GM19023 (cell line): ENCODE results near the gene CSDE1.

Source experiments
- ATAC-seq: cut with Tn5 transposase; IDR thresholded peaks from one replicate; pipeline ENCODE4 v1.9.1; 2021; ENCODE audit warnings: mild to moderate bottlenecking, moderate library complexity; ENCODE audit not compliant: unreplicated experiment

The CSDE1 gene

GRCh38 chr1:114703242-114703641 is 54.5 kb downstream of the CSDE1 start:
- ATAC-seq: peak; percentile 36

DNA sequence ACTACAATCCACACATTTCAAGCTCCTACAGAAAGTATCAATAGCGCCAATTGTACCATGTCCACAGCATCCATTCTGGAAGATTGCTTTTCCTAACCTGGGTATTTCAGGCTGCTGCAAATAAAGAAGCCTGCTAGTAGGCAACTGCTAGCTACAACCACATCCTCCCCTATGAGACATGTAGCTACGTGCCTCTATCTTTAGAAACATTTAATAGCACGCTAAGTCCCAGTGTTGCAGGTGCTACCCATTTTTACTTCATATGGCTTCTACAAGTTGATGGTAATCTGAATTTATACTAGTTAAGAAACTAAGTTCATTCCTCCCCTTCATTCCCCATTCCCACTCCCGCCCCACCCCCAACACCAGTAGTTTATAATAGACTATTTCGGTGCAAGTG is 55.0 kb downstream of the CSDE1 start:
- ATAC-seq: no peak

DNA sequence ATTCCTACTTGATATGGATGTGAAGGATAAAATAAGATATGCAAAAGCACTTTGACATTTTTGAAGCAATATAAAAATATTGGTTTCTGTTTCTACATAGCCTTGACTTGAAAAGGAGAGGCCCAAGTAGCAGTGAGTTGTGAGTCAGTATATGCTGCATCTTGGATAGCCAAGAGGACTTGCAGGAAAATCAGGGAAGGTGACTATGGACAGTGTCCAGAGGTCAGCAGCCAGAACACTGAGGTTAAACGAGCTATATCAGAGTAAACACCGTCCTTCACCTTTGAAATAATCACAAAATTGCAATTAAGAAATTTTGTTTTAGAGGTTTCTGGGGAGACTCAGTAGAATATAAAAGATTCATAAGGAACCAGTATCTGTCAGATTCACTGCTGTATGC is 55.9 kb downstream of the CSDE1 start:
- ATAC-seq: no peak

GRCh38 chr1:114700036-114700600 is 57.7 kb downstream of the CSDE1 start:
- ATAC-seq: no peak

GRCh38 chr1:114696810-114697209 is 61.0 kb downstream of the CSDE1 start:
- ATAC-seq: no peak

DNA sequence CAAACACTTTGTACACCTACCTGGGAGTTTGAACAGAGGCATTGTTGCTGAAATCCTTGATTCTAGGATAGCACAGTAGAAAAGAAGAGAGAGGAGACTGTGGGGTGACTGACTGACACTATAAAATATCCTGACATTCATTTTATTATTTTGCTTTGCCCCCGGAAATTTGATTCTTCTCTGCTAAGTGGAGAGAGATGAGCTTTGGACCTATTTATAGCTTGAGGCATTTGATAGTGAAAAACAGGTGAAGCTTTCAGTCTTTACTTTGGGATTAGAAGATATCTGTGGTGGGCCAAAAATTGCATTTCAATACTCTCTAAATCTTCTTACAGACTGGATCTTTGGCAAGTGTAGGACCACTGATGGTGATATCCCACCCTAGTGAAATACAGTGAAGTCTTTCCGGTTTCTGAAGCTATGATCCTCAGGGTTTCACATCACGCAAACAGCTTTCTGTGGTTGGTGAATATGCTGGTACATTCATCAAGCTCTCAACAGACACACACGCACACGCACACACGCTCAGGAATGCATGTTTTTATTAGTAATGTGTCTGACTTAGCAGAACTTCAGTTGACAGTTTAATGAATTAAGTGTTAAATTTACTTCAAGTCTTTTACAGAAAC is 62.2 kb downstream of the CSDE1 start, which contains the start of gene AMPD1:
TSS of gene AMPD1 (minus strand) at position 117 of the 629 bp plus-strand sequence. CDS start at position 42, 75 bp downstream.
- no peak for ATAC-seq

DNA sequence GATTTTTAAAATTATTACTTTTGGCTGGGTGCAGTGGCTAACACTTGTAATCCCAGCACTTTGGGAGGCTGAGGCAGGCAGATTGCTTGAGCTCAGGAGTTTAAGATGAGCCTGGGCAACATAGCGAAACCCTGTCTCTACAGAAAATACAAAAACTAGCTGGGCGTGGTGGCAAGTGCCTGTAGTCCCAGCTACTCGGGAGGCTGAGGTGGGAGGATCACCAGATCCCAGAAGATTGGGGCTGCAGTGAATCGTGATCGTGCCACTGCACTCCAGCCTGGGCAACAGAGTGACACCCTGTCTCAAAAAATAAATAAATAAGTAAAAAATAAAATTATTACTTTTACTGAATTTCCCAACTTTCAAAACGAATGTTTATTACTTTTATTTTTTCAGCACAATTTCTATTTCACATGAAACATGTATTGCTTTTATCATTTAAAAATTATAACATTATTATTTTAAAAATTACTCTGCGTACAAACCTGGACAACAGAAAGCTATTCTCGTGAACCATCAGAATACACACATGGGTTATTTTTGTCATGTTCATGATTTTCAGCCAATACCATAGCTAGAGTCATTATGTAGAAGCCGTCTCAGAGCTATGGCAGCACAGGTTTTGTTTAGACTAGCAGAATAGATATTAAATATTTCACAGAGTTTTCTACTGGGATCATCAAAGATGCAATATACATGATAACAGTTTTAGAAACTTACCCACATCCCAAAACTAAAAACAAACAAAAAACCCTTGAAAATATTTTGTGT is 63.1 kb downstream of the CSDE1 start:
- ATAC-seq: no peak

- no peak for ATAC-seq
These were observed 64.8 kb downstream of the CSDE1 start for GRCh38 chr1:114692947-114693346.

GRCh38 chr1:114691061-114691460 is 66.7 kb downstream of the CSDE1 start:
- no peak for ATAC-seq

- ATAC-seq: no peak
These were observed 67.6 kb downstream of the CSDE1 start for GRCh38 chr1:114690148-114690547.

DNA sequence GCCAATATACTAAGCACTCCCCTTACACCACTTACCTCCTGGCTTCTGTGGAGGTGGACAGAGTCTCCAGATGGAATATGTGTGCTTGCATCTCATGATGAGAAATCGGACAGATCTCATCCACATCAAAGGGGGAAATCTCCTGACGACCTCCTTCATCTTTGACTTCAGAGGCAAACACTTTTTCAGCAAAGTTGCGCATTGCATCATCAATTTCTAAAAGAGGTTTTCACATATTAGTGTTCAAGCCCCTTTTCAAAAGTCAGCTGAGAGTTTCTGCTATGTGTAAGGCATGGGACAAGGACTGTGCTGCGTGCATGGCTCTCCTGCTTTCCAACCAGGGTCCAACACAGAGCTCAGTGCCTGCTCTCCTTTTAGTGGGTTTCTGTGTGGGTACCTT is 69.3 kb downstream of the CSDE1 start:
- no peak for ATAC-seq

GRCh38 chr1:114685851-114686250 is 71.9 kb downstream of the CSDE1 start:
- no peak for ATAC-seq

GRCh38 chr1:114677691-114678090 is 80.1 kb downstream of the CSDE1 start:
- ATAC-seq: no peak

- ATAC-seq: no peak
These were observed 81.7 kb downstream of the CSDE1 start for GRCh38 chr1:114676115-114676514.

- ATAC-seq: no peak
These were observed 85.9 kb downstream of the CSDE1 start for GRCh38 chr1:114671939-114672275.

GRCh38 chr1:114671011-114671938 is 86.5 kb downstream of the CSDE1 start:
- no peak for ATAC-seq

DNA sequence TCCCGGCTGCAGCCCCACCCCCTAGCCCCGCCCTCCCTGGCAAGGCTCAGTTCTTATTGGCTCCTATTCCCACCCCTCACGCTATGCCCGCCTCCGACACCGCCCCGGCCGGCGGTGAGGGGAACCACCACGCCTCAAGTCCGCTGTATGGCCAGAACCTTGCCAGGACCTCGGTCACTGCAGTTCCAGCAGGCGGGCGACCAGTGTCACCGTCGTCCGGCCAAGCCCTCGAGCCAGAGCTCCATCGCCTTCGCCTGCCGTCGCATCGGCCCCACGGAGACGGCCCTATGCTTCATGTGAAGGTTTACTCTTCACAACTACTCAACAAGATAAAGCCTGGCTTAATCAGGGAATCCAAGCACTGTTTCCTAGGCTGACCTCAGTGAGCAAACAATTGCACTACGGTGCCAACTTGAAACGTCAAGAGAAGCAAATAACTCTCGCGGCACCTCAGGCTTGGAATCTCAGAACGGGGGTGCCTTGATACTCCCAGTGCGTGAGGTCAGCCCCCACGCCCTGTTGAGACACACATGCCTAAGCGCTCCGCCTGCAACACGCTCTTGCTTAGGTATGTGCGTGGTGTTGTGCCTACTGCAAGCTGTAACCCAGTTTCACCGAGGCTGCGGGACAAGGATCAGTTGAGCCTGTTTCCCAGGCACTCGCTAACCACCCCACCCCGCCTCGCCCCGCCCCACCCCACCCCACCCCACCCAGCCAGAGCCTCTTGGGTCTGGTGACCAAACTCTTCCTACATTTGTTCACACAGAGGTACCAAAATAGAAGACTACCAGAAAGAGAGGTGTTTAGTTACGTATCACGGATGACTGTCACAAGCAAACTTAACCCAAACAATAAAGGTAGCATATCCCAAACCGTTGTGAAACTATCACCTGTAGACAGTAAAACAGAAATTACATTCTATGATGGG is 87.4 kb downstream of the CSDE1 start:
- peak; percentile 99 for ATAC-seq

- peak; percentile 65 for ATAC-seq
These were observed 88.2 kb downstream of the CSDE1 start, which contains the start of gene DENND2C for GRCh38 chr1:114669562-114670082. Gene DENND2C (minus strand): TSS chr1:114670049. CDS start chr1:114625984, 44,065 bp downstream.

DNA sequence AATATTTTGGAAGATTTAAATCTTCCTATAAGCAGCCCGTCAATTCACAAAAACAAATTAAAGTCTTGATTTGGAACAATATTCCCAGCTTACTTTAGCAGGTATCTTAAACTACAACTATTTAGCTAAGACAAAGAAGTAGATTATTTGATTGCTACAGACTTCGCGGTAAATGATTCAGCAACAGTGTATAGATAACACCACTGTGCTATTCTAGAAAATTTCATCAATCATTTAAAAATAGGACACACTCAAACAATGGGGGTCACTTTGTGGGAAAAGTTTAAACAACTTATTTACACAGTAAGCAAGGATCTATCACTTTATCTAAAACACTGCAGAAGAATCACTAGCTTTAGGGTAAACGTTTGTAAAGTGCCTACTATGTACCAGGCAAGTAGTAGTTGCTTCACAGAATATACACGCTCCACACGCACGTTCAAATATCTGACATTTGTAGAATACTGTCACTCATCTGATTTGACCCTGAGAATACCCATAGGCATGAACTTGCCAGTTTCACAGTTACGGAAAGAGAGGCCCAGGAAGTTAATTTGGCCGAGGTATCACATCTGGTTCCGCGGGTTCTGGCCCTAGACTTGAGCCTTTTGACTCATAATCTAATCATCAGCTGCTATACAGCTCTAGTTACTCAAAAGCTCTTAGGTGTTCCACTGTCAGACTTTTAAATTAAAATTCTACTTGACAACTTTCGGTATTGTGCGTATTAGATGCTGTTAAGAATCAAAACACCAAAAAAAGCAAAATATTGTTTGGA is 88.8 kb downstream of the CSDE1 start:
- no peak for ATAC-seq
